AG09309 (cell line): ENCODE data around the gene RAB3GAP1.

Experiments
- DNase-seq: peaks from one replicate; pipeline ENCODE4 v3.0.0-alpha.2; 2010; ENCODE audit warnings: low read depth
- H3K4me3 ChIP-seq: 2 replicates; pipeline ENCODE4 v1.5.1; 2011; ENCODE audit warnings: mild to moderate bottlenecking, low read depth, low read length, moderate library complexity; ENCODE audit not compliant: control insufficient read depth
- TF ChIP-seq, protein P1 (sequence below): IDR thresholded peaks from 2 replicates; pipeline ENCODE4 v1.5.1; 2011; ENCODE audit warnings: mild to moderate bottlenecking, low read depth, low read length, inconsistent platforms; ENCODE audit not compliant: insufficient read depth, control insufficient read depth; ENCODE audit errors: missing control alignments

Gene RAB3GAP1

GRCh38 chr2:135093193-135093592 lies 41.1 kb downstream of the RAB3GAP1 start:
- DNase-seq: no peak
- TF ChIP-seq, protein P1, sequence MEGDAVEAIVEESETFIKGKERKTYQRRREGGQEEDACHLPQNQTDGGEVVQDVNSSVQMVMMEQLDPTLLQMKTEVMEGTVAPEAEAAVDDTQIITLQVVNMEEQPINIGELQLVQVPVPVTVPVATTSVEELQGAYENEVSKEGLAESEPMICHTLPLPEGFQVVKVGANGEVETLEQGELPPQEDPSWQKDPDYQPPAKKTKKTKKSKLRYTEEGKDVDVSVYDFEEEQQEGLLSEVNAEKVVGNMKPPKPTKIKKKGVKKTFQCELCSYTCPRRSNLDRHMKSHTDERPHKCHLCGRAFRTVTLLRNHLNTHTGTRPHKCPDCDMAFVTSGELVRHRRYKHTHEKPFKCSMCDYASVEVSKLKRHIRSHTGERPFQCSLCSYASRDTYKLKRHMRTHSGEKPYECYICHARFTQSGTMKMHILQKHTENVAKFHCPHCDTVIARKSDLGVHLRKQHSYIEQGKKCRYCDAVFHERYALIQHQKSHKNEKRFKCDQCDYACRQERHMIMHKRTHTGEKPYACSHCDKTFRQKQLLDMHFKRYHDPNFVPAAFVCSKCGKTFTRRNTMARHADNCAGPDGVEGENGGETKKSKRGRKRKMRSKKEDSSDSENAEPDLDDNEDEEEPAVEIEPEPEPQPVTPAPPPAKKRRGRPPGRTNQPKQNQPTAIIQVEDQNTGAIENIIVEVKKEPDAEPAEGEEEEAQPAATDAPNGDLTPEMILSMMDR: no peak
- no peak overlapping the region for H3K4me3 ChIP-seq

DNA sequence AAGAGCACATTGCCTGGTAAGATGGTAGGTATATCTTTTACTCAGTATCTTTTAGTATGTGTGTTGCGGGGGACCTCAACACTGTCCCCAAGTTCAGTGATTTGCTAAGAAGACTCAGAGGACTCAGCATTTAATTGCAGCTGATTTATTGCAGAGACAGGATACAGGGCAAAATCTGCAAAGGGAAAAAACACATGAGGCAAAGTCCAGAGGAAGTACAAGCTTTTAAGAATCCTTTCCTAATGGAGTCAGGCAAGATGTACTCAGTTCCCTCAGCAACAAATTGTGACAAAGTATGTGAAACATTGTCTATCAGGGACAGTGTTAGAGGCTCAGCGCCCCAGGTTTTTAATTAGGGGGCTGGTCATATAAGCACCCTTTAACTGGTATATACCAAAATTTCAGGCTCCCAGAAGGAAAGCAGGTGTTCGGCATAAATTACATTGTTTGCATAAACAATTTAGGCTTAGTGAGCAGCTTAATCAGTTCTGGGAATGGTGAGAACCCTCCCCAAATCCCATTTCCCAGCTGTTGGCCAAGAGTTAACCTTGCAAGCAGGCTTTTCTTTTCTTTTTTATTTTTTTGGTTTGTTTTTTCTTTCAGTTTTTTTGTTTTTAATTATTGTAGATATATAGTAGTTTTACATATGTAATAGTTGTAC lies 41.7 kb downstream of the RAB3GAP1 start:
- TF ChIP-seq, protein P1: no peak
- no peak overlapping the region for H3K4me3 ChIP-seq
- DNase-seq: no peak

GRCh38 chr2:135094508-135094907 lies 42.4 kb downstream of the RAB3GAP1 start:
- no peak overlapping the region for H3K4me3 ChIP-seq
- no peak for DNase-seq
- TF ChIP-seq, protein P1: no peak

- H3K4me3 ChIP-seq: no peak overlapping the region
- DNase-seq: no peak
- TF ChIP-seq, protein P1: no peak
Observed at GRCh38 chr2:135095591-135095990, 43.5 kb downstream of the RAB3GAP1 start.

DNA sequence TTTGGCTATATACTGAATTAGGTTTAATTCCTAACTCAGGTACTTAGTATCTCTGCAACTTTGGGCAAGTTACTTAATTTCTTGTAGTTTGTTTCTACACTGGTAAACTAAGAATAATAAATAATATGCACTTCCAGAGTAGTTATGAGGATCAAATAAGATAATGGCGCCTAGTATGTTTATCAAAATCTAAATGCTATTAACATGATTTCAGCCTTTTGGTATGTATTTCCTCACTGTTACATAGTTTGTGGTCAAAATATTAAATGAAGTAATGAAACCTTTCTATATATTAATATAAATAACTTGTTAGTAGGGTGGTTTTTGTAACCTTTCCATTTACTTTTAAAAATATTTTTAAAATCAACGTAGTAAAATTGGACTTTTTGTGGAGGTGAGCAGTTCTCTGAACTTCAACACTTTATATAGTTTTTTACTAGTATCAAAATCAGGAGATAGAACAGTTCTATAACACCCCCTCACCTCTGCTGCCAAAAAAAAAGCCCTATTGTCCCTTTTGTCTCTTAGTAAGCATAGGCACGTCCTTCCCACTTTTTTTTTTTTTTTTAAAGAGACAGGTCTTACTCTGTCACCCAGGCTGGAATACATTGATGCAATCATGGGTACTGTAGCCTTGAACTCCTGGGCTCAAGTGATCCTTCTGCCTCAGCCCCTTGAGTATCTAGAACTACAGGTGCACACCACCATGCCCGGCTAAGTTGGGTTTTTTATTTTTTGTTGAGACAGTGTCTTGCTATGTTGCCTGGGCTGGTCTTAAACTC lies 44.8 kb downstream of the RAB3GAP1 start:
- no peak for DNase-seq
- TF ChIP-seq, protein P1: no peak
- no peak overlapping the region for H3K4me3 ChIP-seq

DNA sequence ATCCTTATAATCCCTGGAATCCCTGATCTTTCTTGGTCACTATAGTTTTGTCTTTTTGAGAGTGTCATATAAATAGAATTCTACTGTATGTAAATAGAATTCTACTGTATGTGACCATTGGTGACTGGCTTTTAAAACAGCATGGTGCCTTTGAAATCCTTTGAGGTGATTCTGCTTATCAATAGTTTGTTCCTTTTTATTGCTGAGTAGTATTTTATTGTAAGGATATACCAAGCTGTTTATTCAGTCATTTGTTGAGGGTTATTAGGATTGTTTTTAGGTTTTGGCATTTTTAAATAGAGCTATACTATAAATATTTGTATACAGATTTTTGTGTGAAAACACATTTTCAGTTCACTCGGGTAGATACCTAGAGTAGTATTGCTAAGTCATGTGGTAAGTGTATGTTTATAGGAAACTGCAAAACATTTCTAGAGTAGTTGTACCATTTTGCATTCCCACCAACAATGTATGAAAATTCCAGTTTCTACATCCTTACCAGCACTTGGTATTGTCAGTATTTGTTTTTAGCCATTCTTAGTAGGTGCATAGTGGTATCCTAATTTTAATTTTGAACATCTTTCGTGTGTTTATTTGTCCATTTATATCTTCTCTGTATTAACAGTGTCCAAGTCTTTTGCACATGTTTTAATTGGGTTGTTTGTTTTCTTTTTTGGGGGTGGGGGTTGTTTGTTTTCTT lies 45.6 kb downstream of the RAB3GAP1 start:
- TF ChIP-seq, protein P1: no peak
- no peak overlapping the region for H3K4me3 ChIP-seq
- DNase-seq: no peak
